ENCODE results near the gene GIMAP8.
A peak's percentile ranks its signal among the peaks of the same experiment; 100 is the strongest.

GIMAP8 gene

GRCh38 chr7:150450491-150451001, at the start of gene GIMAP8:
GIMAP8 (plus strand) TSS chr7:150450630; CDS start chr7:150466699, 16,069 bp downstream.
- peak in 2 of 4 experiments; percentile 45 to 46 for DNase-seq (ENCODE audit: low read depth in 4 of 4, low spot score in 1 of 4)

GRCh38 chr7:150400788-150401423, 49.5 kb upstream of the GIMAP8 start:
- no peak for DNase-seq (ENCODE audit: low read depth in 4 of 4, low spot score in 1 of 4)

DNA sequence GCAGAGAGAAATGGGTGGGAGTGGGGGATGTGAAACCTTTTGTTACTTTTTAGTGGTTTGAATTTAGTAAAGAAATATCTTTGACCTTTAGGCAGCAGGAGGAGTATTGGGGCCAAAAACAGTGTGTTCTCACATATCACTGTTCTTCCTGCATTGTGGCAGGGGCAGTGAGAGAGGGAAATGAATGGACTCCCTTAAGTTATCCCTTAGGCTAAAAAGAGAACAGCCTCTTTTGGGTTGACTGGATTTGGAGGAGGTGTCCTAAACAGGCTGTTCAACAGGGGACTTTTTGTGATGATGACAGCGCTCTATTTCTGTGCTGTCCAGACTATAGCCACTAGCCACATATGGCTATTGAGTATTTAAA, 49.0 kb upstream of the GIMAP8 start:
- DNase-seq (ENCODE audit: low read depth in 4 of 4, low spot score in 1 of 4) = no peak

- DNase-seq (ENCODE audit: low read depth in 4 of 4, low spot score in 1 of 4) = no peak
Measured at GRCh38 chr7:150401861-150402631, 48.4 kb upstream of the GIMAP8 start.

GRCh38 chr7:150402671-150403321, 47.6 kb upstream of the GIMAP8 start:
- no peak for DNase-seq (ENCODE audit: low read depth in 4 of 4, low spot score in 1 of 4)

GRCh38 chr7:150403376-150404171, 46.9 kb upstream of the GIMAP8 start:
- DNase-seq (ENCODE audit: low read depth in 4 of 4, low spot score in 1 of 4) = no peak

DNA sequence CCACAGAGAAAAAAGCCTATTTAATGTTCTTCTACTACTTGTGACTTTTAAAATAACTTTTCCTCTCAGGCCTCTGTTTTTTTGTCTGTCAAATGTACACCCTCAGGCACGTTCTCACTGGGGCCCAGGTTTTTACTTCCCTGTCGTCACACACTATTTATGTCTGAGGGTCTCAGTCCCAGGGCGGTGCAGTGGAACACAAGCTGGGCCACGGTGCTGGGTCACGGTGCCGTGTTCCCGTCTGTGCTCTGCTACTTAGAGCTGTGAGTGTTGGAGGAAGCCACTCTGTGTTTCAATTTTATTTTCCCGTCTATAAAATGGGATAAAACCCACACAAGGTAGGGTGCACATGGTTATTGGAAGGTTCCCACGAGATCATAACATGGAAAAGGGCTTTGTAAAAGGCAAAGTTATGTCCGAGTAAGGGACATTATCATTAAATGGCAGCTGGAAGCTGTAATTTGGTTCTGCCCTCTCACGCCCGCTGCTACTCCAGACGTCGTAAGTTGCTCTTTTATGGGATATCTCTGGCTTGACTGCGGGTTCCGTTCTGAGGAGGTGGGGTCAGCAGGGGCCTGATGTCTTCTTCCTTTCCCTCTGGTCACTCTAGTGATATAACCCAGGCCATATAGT, 46.1 kb upstream of the GIMAP8 start:
- no peak for DNase-seq (ENCODE audit: low read depth in 4 of 4, low spot score in 1 of 4)

DNA sequence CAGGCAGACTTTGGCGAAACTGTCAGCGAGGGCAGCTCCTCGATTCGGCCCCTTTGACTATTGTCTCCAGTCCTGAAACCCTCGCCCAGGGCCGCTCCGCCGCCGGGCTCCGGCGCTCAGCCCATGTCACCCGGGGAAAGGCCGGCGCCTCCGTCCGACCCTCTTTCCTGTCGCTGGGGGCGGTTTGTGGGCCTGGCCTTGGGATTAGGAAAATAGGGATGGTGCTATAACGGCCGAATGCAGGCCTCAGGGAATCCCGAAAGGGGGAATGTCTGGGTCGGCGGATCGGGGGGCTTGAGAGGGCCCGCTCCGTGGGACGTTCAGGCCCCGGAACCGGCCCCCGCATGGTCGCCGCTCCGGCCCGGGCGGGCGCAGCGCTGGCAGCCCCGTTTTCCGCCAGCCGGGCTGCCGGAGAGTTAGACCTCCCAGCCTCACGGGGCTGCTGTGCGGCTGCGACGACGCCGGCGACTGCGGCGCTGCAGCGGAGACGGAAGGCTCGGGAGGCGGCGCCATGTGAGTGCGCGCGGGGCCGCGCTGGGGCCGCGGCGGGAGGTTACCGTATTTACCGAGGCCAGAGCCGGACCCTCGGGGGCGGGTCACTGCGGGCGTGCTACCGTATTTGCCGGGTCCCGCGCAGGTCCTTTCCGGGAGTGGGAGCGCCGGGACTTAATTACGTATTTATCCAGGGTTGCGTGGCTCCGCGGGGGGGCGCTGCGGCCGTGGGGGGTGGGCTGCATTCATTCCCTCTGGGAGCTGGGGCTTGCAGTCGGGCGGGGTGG, 45.4 kb upstream of the GIMAP8 start:
- peak in 3 of 4 experiments; percentile 42 to 65 (median 59) for DNase-seq (ENCODE audit: low read depth in 4 of 4, low spot score in 1 of 4)

- DNase-seq (ENCODE audit: low read depth in 4 of 4, low spot score in 1 of 4) = peak in 2 of 4 experiments; percentile 28
Measured at GRCh38 chr7:150405584-150406311, 44.7 kb upstream of the GIMAP8 start.

GRCh38 chr7:150406312-150406566, 44.2 kb upstream of the GIMAP8 start:
- DNase-seq (ENCODE audit: low read depth in 4 of 4, low spot score in 1 of 4) = no peak

GRCh38 chr7:150406567-150407421, 43.6 kb upstream of the GIMAP8 start:
- no peak for DNase-seq (ENCODE audit: low read depth in 4 of 4, low spot score in 1 of 4)

GRCh38 chr7:150407588-150408392, 42.6 kb upstream of the GIMAP8 start:
- no peak for DNase-seq (ENCODE audit: low read depth in 4 of 4, low spot score in 1 of 4)

- DNase-seq (ENCODE audit: low read depth in 4 of 4, low spot score in 1 of 4) = no peak
Measured at GRCh38 chr7:150408393-150409299, 41.8 kb upstream of the GIMAP8 start.

DNA sequence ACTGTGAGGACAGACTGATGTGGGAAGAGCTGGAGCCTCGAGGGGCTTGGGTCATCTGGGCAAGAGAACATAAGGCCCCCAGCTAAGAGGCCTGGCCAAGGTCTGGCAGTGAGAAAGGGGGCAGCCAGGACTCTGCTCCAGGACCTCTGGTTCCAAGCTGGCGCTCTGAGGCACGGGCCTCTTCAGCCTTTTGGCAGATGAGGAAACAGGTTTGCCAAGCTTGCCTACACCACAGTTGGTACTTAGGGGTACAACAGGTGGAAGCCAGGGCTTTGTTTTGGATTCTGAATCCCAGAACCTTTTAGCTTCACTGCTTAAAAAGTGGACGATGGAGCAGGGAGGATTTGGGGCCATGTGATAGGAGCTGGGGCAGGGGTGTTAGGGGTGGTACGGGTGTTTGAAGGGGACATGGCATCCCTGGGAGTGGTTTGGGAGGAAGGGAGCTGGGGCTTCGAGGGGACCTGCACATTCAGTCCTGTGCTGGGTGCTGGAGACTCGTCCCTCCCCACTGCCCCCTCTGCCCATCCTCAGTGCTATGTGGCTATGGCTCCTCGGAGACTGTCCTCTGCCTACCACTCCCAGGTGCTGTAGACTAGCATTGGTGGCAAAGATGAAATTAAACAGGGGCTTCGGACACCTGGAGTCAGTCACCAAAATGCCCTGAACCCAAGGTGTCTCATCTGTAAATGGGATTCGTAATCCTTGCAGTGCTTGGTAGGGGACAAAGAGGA, 41.0 kb upstream of the GIMAP8 start:
- no peak for DNase-seq (ENCODE audit: low read depth in 4 of 4, low spot score in 1 of 4)

GRCh38 chr7:150410131-150410530, 40.3 kb upstream of the GIMAP8 start:
- no peak for DNase-seq (ENCODE audit: low read depth in 4 of 4, low spot score in 1 of 4)
